ENCODE data around the gene WDTC1. TPM values are rescaled to one million over a fixed set of nuclear protein-coding genes. Genes with fewer than 3 reads are reported as not detected.

WDTC1 gene
- total and polyA plus RNA-seq, 4 donors, result 4.6 to 25.0 (median 19.6) TPM

DNA sequence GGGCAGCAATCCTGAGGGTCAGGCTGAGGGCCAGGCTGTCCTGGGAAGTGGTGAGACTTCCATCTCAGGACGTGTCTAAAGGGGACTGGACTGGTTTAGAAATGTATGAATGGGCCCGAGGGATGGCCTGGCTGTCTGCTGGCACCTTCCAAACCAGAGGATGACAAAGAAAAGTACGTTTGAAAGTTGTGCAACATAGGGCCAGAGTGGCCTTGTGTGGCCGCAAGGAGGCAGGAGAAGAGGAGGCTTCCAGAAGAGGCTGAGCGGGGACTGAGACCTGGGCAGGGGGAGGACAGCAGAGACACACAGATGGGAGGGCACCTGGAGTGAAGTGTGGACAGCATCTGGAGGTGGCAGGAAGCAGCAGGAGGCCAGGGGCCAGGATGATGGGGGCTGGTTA lies 104.8 kb downstream of the WDTC1 start:
- TF ChIP-seq, protein P1, sequence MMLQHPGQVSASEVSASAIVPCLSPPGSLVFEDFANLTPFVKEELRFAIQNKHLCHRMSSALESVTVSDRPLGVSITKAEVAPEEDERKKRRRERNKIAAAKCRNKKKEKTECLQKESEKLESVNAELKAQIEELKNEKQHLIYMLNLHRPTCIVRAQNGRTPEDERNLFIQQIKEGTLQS (IDR thresholded peaks at IDR 0.05), result no peak
- TF ChIP-seq, protein P2, sequence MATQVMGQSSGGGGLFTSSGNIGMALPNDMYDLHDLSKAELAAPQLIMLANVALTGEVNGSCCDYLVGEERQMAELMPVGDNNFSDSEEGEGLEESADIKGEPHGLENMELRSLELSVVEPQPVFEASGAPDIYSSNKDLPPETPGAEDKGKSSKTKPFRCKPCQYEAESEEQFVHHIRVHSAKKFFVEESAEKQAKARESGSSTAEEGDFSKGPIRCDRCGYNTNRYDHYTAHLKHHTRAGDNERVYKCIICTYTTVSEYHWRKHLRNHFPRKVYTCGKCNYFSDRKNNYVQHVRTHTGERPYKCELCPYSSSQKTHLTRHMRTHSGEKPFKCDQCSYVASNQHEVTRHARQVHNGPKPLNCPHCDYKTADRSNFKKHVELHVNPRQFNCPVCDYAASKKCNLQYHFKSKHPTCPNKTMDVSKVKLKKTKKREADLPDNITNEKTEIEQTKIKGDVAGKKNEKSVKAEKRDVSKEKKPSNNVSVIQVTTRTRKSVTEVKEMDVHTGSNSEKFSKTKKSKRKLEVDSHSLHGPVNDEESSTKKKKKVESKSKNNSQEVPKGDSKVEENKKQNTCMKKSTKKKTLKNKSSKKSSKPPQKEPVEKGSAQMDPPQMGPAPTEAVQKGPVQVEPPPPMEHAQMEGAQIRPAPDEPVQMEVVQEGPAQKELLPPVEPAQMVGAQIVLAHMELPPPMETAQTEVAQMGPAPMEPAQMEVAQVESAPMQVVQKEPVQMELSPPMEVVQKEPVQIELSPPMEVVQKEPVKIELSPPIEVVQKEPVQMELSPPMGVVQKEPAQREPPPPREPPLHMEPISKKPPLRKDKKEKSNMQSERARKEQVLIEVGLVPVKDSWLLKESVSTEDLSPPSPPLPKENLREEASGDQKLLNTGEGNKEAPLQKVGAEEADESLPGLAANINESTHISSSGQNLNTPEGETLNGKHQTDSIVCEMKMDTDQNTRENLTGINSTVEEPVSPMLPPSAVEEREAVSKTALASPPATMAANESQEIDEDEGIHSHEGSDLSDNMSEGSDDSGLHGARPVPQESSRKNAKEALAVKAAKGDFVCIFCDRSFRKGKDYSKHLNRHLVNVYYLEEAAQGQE (IDR thresholded peaks at IDR 0.05), result no peak
- TF ChIP-seq NR2F2 (IDR thresholded peaks at IDR 0.05) (no peak), FOXA1 (IDR thresholded peaks at IDR 0.05) (no peak), SP1 (IDR thresholded peaks at IDR 0.05) (no peak), HNF4A (conservative IDR thresholded peaks at IDR 0.05) (no peak), JUND (IDR thresholded peaks at IDR 0.05) (no peak)
- TF ChIP-seq, protein P3, sequence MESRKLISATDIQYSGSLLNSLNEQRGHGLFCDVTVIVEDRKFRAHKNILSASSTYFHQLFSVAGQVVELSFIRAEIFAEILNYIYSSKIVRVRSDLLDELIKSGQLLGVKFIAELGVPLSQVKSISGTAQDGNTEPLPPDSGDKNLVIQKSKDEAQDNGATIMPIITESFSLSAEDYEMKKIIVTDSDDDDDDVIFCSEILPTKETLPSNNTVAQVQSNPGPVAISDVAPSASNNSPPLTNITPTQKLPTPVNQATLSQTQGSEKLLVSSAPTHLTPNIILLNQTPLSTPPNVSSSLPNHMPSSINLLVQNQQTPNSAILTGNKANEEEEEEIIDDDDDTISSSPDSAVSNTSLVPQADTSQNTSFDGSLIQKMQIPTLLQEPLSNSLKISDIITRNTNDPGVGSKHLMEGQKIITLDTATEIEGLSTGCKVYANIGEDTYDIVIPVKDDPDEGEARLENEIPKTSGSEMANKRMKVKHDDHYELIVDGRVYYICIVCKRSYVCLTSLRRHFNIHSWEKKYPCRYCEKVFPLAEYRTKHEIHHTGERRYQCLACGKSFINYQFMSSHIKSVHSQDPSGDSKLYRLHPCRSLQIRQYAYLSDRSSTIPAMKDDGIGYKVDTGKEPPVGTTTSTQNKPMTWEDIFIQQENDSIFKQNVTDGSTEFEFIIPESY (IDR thresholded peaks at IDR 0.05), result no peak
- TF ChIP-seq, protein P4, sequence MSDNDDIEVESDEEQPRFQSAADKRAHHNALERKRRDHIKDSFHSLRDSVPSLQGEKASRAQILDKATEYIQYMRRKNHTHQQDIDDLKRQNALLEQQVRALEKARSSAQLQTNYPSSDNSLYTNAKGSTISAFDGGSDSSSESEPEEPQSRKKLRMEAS (IDR thresholded peaks at IDR 0.05), result no peak
- no peak for DNase-seq (ENCODE audit: low spot score)
- WGBS, result 58% methylated on average over 5 of the region's 5 CpGs
- no peak overlapping the region for H3K4me3 ChIP-seq (ENCODE audit: low read depth in 1 of 3, low read length in 3 of 3)
- no peaks in the 10 kb centered on the region for H3K4me1 ChIP-seq (ENCODE audit: control insufficient read depth in 4 of 4, insufficient read depth in 4 of 4, low read length in 3 of 4)
- H3K9ac ChIP-seq (ENCODE audit: low read depth in 1 of 2, low read length in 2 of 2), result no peak overlapping the region
- H3K9me3 ChIP-seq (ENCODE audit: control insufficient read depth in 4 of 4, low read length in 3 of 4), result no peaks in the 10 kb centered on the region
- H3K27me3 ChIP-seq (ENCODE audit: control insufficient read depth in 4 of 4, insufficient read depth in 4 of 4, low read length in 3 of 4), result no peaks in the 10 kb centered on the region
- no peak overlapping the region for H3K27ac ChIP-seq (ENCODE audit: low read depth in 1 of 2, low read length in 2 of 2)
- peaks cover 4 to 22% (median 16%) of the 10 kb centered on the region in 4 donors for H3K36me3 ChIP-seq (ENCODE audit: control insufficient read depth in 4 of 4, insufficient read depth in 3 of 4, low read depth in 1 of 4, low read length in 3 of 4)

DNA sequence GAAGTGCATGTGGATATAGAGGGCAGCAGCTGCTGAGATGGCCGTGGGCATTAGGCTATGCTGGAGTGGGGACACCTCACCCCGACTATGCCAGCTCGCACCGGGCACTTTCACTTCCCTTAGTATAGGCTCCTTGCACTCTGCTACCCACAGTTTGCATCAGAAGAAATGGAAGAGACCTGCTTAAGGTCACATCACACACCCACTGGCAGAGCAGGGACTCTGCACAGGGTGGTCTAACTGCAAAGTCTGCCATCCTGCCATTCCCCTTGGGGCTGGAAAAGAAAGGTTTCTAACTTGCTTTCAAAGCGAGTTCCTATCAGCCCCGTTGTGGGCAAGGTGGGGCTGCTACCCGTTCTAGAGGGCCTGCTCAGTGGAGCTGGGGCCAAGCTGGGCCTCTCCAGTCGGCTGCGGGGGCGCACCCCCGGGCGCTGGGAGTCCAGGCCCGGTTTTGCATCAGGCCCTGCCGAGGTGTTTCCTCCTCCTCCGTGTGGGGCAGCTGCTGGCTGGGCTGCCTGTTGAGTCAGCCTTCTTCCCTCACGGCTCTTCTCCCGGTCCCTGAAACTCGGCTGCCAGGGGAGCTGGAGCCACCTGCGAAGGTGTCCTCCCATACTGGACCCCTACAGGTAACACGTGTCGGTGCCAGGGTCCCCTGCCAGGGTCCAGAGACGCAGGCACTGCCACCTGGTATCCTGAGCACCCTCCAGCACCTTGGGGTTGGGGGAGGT lies 107.3 kb downstream of the WDTC1 start, which contains the start of gene SYTL1:
Gene SYTL1, plus strand, starts transcription at position 498 of the 728 bp plus-strand sequence. CDS start 3,313 bp downstream, outside the sequence.
- H3K27me3 ChIP-seq (ENCODE audit: control insufficient read depth in 4 of 4, insufficient read depth in 4 of 4, low read length in 3 of 4), result no peaks in the 10 kb centered on the region
- H3K4me1 ChIP-seq (ENCODE audit: control insufficient read depth in 4 of 4, insufficient read depth in 4 of 4, low read length in 3 of 4), result no peaks in the 10 kb centered on the region
- H3K4me3 ChIP-seq (ENCODE audit: low read depth in 1 of 3, low read length in 3 of 3), result peak within 1 kb of the TSS in 2 of 3 donors; percentile 2 to 15
- 43% methylated on average over 22 of the region's 22 CpGs for WGBS
- H3K27ac ChIP-seq (ENCODE audit: low read depth in 1 of 2, low read length in 2 of 2), result peak within 1 kb of the TSS; percentile 36 to 72
- no peak for DNase-seq (ENCODE audit: low spot score)
- H3K9ac ChIP-seq (ENCODE audit: low read depth in 1 of 2, low read length in 2 of 2), result peak within 1 kb of the TSS in 1 of 2 donors; percentile 47
- TF ChIP-seq, protein P4 (IDR thresholded peaks at IDR 0.05), result no peak
- TF ChIP-seq, protein P1 (IDR thresholded peaks at IDR 0.05), result no peak
- TF ChIP-seq RAD21 (IDR thresholded peaks at IDR 0.05), result no peak
- TF ChIP-seq, protein P5, sequence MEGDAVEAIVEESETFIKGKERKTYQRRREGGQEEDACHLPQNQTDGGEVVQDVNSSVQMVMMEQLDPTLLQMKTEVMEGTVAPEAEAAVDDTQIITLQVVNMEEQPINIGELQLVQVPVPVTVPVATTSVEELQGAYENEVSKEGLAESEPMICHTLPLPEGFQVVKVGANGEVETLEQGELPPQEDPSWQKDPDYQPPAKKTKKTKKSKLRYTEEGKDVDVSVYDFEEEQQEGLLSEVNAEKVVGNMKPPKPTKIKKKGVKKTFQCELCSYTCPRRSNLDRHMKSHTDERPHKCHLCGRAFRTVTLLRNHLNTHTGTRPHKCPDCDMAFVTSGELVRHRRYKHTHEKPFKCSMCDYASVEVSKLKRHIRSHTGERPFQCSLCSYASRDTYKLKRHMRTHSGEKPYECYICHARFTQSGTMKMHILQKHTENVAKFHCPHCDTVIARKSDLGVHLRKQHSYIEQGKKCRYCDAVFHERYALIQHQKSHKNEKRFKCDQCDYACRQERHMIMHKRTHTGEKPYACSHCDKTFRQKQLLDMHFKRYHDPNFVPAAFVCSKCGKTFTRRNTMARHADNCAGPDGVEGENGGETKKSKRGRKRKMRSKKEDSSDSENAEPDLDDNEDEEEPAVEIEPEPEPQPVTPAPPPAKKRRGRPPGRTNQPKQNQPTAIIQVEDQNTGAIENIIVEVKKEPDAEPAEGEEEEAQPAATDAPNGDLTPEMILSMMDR (IDR thresholded peaks at IDR 0.05; ENCODE audit: low read depth, low read length, missing input control), result no peak
- TF ChIP-seq, protein P2 (IDR thresholded peaks at IDR 0.05), result no peak
- no peak for TF ChIP-seq YY1 (IDR thresholded peaks at IDR 0.05)
- no peaks in the 10 kb centered on the region for H3K9me3 ChIP-seq (ENCODE audit: control insufficient read depth in 4 of 4, low read length in 3 of 4)
- peaks cover 0 to 2% (median under 1%) of the 10 kb centered on the region in 4 donors for H3K36me3 ChIP-seq (ENCODE audit: control insufficient read depth in 4 of 4, insufficient read depth in 3 of 4, low read depth in 1 of 4, low read length in 3 of 4)
